ENCODE data around the gene CACNA2D3. TPM values are rescaled to one million over a fixed set of nuclear protein-coding genes. Genes with fewer than 3 reads are reported as not detected.

CACNA2D3 gene
- total RNA-seq, 1 experiment from 2014 or later: not detected

DNA sequence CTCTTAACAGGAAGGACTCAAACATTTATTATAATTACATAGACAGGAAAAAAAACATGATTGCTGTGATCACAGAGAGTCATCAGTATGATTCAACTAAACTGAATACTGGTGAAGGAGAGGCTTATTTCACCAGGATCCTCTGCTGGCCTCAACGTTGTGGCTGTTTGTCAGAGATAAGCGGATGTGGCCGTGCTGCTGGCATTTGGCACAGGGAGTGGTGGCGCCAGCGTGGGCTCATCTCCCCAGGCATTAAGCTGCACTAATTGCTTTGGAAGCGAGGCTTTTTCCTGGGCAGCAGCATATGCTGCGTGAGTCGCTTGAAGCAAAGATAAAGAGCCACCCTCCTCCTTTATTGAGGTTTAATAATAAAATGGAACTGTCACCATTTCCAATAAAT is 498.8 kb downstream of the CACNA2D3 start:
- Histone ChIP-seq H3K4me1 (no peaks in the 10 kb centered on the region), H3K36me3 (ENCODE audit: control insufficient read depth, insufficient read depth, low read length) (no peaks in the 10 kb centered on the region), H3K27me3 (replicated peaks; ENCODE audit: control insufficient read depth, insufficient read depth, low read length) (no peaks in the 10 kb centered on the region), H3K9me3 (no peaks in the 10 kb centered on the region), H3K4me3 (ENCODE audit: low read depth, low read length) (no peak overlapping the region)
- POLR2A ChIA-PET: no interaction called here
- CTCF ChIA-PET: no interaction called here
- intact Hi-C loops (cut with micrococcal nuclease; ENCODE audit: unreplicated experiment): no loop called here
- TF ChIP-seq, protein P1, sequence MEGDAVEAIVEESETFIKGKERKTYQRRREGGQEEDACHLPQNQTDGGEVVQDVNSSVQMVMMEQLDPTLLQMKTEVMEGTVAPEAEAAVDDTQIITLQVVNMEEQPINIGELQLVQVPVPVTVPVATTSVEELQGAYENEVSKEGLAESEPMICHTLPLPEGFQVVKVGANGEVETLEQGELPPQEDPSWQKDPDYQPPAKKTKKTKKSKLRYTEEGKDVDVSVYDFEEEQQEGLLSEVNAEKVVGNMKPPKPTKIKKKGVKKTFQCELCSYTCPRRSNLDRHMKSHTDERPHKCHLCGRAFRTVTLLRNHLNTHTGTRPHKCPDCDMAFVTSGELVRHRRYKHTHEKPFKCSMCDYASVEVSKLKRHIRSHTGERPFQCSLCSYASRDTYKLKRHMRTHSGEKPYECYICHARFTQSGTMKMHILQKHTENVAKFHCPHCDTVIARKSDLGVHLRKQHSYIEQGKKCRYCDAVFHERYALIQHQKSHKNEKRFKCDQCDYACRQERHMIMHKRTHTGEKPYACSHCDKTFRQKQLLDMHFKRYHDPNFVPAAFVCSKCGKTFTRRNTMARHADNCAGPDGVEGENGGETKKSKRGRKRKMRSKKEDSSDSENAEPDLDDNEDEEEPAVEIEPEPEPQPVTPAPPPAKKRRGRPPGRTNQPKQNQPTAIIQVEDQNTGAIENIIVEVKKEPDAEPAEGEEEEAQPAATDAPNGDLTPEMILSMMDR (IDR thresholded peaks at IDR 0.05; ENCODE audit: insufficient read depth in 1 of 2, low read depth in 1 of 2, low read length in 1 of 2, severe bottlenecking in 1 of 2, unreplicated experiment in 1 of 2): no peak
- H3K27ac Mint-ChIP-seq (ENCODE audit: unreplicated experiment): no peak overlapping the region
- no peak overlapping the region for H3K4me3 Mint-ChIP-seq (ENCODE audit: unreplicated experiment)
- BruUV-seq (replicated peaks): no TSS peak
- H3K9me3 Mint-ChIP-seq (ENCODE audit: unreplicated experiment): no peaks in the 10 kb centered on the region
- no peak for DNase-seq
- H3K27me3 Mint-ChIP-seq (ENCODE audit: insufficient read depth, unreplicated experiment): peaks cover 6% of the 10 kb centered on the region
- H3K4me1 Mint-ChIP-seq (ENCODE audit: low read depth, unreplicated experiment): no peaks in the 10 kb centered on the region
- no peaks in the 10 kb centered on the region for H3K36me3 Mint-ChIP-seq (ENCODE audit: insufficient read depth, unreplicated experiment)

DNA sequence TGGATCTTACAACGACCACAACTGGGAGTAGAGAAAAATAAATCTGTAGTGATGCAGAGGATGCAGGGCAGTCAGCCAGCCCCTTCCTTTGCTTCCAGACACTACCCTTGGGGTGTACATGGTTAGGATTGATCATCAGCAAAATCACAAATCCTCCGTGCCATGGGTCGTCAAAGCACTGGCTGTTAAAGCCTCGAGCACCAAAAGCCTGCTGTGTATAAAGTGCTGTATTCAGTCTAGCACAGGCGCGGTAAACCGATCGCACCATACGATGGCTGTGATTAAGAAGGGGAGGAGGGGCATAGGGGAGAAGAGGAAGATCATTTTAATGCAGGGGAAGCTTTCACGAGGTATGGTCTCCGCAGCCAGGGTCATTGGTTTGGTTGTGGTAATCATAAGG is 500.3 kb downstream of the CACNA2D3 start:
- H3K36me3 Mint-ChIP-seq (ENCODE audit: insufficient read depth, unreplicated experiment): no peaks in the 10 kb centered on the region
- Histone ChIP-seq H3K27me3 (replicated peaks; ENCODE audit: control insufficient read depth, insufficient read depth, low read length) (no peaks in the 10 kb centered on the region), H3K9me3 (no peaks in the 10 kb centered on the region), H3K4me3 (ENCODE audit: low read depth, low read length) (no peak overlapping the region), H3K36me3 (ENCODE audit: control insufficient read depth, insufficient read depth, low read length) (no peaks in the 10 kb centered on the region), H3K4me1 (no peaks in the 10 kb centered on the region)
- H3K4me3 Mint-ChIP-seq (ENCODE audit: unreplicated experiment): no peak overlapping the region
- TF ChIP-seq, protein P1 (IDR thresholded peaks at IDR 0.05; ENCODE audit: insufficient read depth in 1 of 2, low read depth in 1 of 2, low read length in 1 of 2, severe bottlenecking in 1 of 2, unreplicated experiment in 1 of 2): no peak
- CTCF ChIA-PET: no interaction called here
- POLR2A ChIA-PET: no interaction called here
- no TSS peak for BruUV-seq (replicated peaks)
- DNase-seq: no peak
- no peak overlapping the region for H3K27ac Mint-ChIP-seq (ENCODE audit: unreplicated experiment)
- peaks cover 11% of the 10 kb centered on the region for H3K27me3 Mint-ChIP-seq (ENCODE audit: insufficient read depth, unreplicated experiment)
- no peaks in the 10 kb centered on the region for H3K4me1 Mint-ChIP-seq (ENCODE audit: low read depth, unreplicated experiment)
- H3K9me3 Mint-ChIP-seq (ENCODE audit: unreplicated experiment): no peaks in the 10 kb centered on the region
- intact Hi-C loops (cut with micrococcal nuclease; ENCODE audit: unreplicated experiment): no loop called here

DNA sequence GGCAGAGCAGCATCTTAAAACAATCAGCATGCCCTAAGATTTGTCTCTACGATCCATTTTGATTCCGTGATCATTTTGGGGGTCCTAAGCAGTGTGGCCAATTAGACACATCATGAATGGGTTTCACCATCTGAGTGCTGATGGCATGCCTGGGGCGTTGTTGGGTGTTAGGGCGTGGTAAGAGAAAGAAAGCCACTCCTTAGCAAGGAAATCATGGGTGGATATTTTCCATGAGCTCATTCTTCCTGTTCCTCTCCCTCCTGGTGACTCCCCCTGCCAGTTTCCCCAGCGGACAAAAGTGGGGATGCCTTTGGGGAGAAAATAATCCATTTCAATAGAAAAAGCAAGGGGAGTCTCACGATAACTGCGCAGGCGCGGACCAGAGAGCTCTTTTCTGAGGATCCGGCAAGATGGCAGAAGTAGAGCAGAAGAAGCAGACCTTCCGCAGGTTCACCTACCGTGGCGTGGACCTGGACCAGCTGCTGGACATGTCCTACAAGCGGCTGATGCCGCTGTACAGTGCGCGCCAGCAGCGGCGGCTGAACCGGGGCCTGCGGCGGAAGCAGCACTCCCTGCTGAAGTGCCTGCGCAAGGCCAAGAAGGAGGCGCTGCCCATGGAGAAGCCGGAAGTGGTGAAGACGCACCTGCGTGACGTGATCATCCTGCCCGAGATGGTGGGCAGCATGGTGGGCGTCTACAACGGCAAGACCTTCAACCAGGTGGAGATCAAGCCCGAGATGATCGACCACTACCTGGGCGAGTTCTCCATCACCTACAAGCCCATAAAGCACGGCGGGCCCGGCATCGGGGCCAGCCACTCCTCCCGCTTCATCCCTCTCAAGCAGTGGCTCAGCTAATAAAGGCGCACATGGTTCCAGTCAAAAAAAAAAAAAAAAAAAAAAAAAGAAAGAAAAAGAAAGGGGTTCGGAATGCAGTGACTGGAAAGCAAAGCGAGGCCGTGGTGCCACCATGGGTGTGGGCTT is 503.7 kb downstream of the CACNA2D3 start:
- CTCF ChIA-PET: no interaction called here
- H3K9me3 ChIP-seq: no peaks in the 10 kb centered on the region
- H3K36me3 ChIP-seq (ENCODE audit: control insufficient read depth, insufficient read depth, low read length): no peaks in the 10 kb centered on the region
- H3K27me3 ChIP-seq (replicated peaks; ENCODE audit: control insufficient read depth, insufficient read depth, low read length): no peaks in the 10 kb centered on the region
- H3K4me1 Mint-ChIP-seq (ENCODE audit: low read depth, unreplicated experiment): no peaks in the 10 kb centered on the region
- no peaks in the 10 kb centered on the region for H3K4me1 ChIP-seq
- no peak overlapping the region for H3K27ac Mint-ChIP-seq (ENCODE audit: unreplicated experiment)
- H3K36me3 Mint-ChIP-seq (ENCODE audit: insufficient read depth, unreplicated experiment): no peaks in the 10 kb centered on the region
- intact Hi-C loops (cut with micrococcal nuclease; ENCODE audit: unreplicated experiment): no loop called here
- no peak overlapping the region for H3K4me3 ChIP-seq (ENCODE audit: low read depth, low read length)
- POLR2A ChIA-PET: no interaction called here
- no TSS peak for BruUV-seq (replicated peaks)
- H3K9me3 Mint-ChIP-seq (ENCODE audit: unreplicated experiment): no peaks in the 10 kb centered on the region
- TF ChIP-seq, protein P1 (IDR thresholded peaks at IDR 0.05; ENCODE audit: insufficient read depth in 1 of 2, low read depth in 1 of 2, low read length in 1 of 2, severe bottlenecking in 1 of 2, unreplicated experiment in 1 of 2): no peak
- no peak overlapping the region for H3K4me3 Mint-ChIP-seq (ENCODE audit: unreplicated experiment)
- DNase-seq: no peak
- H3K27me3 Mint-ChIP-seq (ENCODE audit: insufficient read depth, unreplicated experiment): peaks cover 18% of the 10 kb centered on the region

All from Caco-2 (cell line).